A549 (cell line): ENCODE results near the gene GFOD2. TPM values are rescaled to one million over a fixed set of nuclear protein-coding genes. Genes with fewer than 3 reads are reported as not detected.

Source experiments
- ATAC-seq, 2 experiments: fragments of 200-7000 bp in 1 of 2; fragments of >200 bp in 1 of 2; cut with Nextera tagmentation in 1 of 2; cut with Tn5 transposase in 1 of 2; 3 replicates each; pipeline versions ENCODE4 v1.8.0 to v1.9.1; 2018 to 2020; ENCODE audit warnings: mild to moderate bottlenecking in 1 of 2, moderate library complexity in 1 of 2
- CTCF ChIA-PET: fragments of 300-600 bp; sonication (Branson Sonifier 250); formaldehyde crosslinking; extraction: SDS; loops from one replicate; lab custom pipeline; 2021; ENCODE audit warnings: antibody characterized with exemption, inconsistent platforms; lab: Yijun Ruan, JAX
- POLR2A ChIA-PET: fragments of 350-600 bp; formaldehyde crosslinking; extraction: SDS; loops from one replicate; lab custom pipeline; 2021; ENCODE audit warnings: antibody characterized with exemption, inconsistent platforms; lab: Yijun Ruan, JAX
- DNase-seq, 2 experiments: peaks; one replicate each; pipeline versions ENCODE4 v3.0.0 to v3.0.0-alpha.2; 2011 to 2016; ENCODE audit warnings: low read depth in 1 of 2, low spot score in 1 of 2
- FAIRE-seq: peaks from 2 replicates; lab custom pipeline; 2011; peaks lifted over from hg19 to GRCh38; lab: Jason Lieb, UNC
- H3K27ac ChIP-seq, 2 experiments: fragments of >200 bp; sonication (Bioruptor Twin); formaldehyde crosslinking; 3 replicates each; pipeline ENCODE4 v1.5.1; 2016 to 2017
- H3K4me1 ChIP-seq: fragments of >200 bp; sonication (Bioruptor Twin); formaldehyde crosslinking; 3 replicates; pipeline ENCODE4 v1.6.1; 2016
- H3K4me2 ChIP-seq: fragments of >200 bp; sonication (Bioruptor Twin); formaldehyde crosslinking; 3 replicates; pipeline ENCODE4 v1.6.1; 2016
- H3K4me3 ChIP-seq: fragments of >200 bp; sonication (Bioruptor Twin); formaldehyde crosslinking; 3 replicates; pipeline ENCODE4 v1.5.1; 2016
- H3K9me3 ChIP-seq: fragments of >200 bp; sonication (Bioruptor Twin); formaldehyde crosslinking; 3 replicates; pipeline ENCODE4 v1.6.1; 2016
- CBX8 ChIP-seq: fragments of 200-600 bp; sonication (generic); IDR thresholded peaks from 2 replicates; pipeline ENCODE4 v1.6.1; 2016
- EHF ChIP-seq: fragments of 250-450 bp; sonication (Bioruptor Pico); IDR thresholded peaks from 2 replicates; pipeline ENCODE4 v1.5.0; 2020; ENCODE audit warnings: mild to moderate bottlenecking
- ESRRA ChIP-seq: fragments of 150-350 bp; IDR thresholded peaks from 2 replicates; pipeline ENCODE4 v1.6.1; 2014; ENCODE audit warnings: mild to moderate bottlenecking, low read length, borderline replicate concordance
- FOSL2 ChIP-seq, 2 experiments: fragments of 450-650 bp in 1 of 2; fragments of >200 bp in 1 of 2; sonication (Bioruptor Twin) in 1 of 2; formaldehyde crosslinking; IDR thresholded peaks; 2 replicates each; pipeline versions ENCODE4 v1.5.0 to v1.6.1; 2016 to 2020; ENCODE audit warnings: mild to moderate bottlenecking in 1 of 2, moderate library complexity in 1 of 2
- FOXS1 ChIP-seq: fragments of 250-450 bp; sonication (Bioruptor Pico); IDR thresholded peaks from 2 replicates; pipeline ENCODE4 v1.5.0; 2020; ENCODE audit warnings: mild to moderate bottlenecking, moderate library complexity
- GATA3 ChIP-seq: IDR thresholded peaks from 2 replicates; pipeline ENCODE4 v1.6.1; 2012; ENCODE audit warnings: borderline replicate concordance
- HDAC2 ChIP-seq: fragments of 200-600 bp; sonication (generic); IDR thresholded peaks from 2 replicates; pipeline ENCODE4 v1.6.1; 2016
- HOXB13 ChIP-seq: fragments of 250-450 bp; sonication (Bioruptor Pico); IDR thresholded peaks from 2 replicates; pipeline ENCODE4 v1.5.0; 2020; ENCODE audit warnings: low read depth, mild to moderate bottlenecking, moderate library complexity
- HOXB5 ChIP-seq: fragments of 250-450 bp; sonication (Bioruptor Pico); IDR thresholded peaks from 2 replicates; pipeline ENCODE4 v1.5.0; 2020; ENCODE audit warnings: mild to moderate bottlenecking, moderate library complexity
- KDM5A ChIP-seq: fragments of 200-600 bp; sonication (generic); IDR thresholded peaks from 2 replicates; pipeline ENCODE4 v1.6.1; 2016; ENCODE audit warnings: antibody characterized with exemption, mild to moderate bottlenecking
- MAZ ChIP-seq: fragments of 150-350 bp; IDR thresholded peaks from 2 replicates; pipeline ENCODE4 v1.6.1; 2014; ENCODE audit warnings: antibody characterized with exemption, low read depth, low read length, borderline replicate concordance
- NPAS2 ChIP-seq: fragments of 250-450 bp; sonication (Bioruptor Pico); IDR thresholded peaks from 2 replicates; pipeline ENCODE4 v1.8.0; 2022; ENCODE audit warnings: mild to moderate bottlenecking, moderate library complexity, borderline replicate concordance
- PHF8 ChIP-seq: fragments of 200-600 bp; sonication (generic); IDR thresholded peaks from 2 replicates; pipeline ENCODE4 v1.6.1; 2016; ENCODE audit warnings: low read depth, mild to moderate bottlenecking, antibody characterized with exemption, moderate library complexity, borderline replicate concordance
- POLR2A ChIP-seq: IDR thresholded peaks from 2 replicates; pipeline ENCODE4 v1.6.1; 2012; ENCODE audit warnings: mild to moderate bottlenecking, low read length
- RAD21 ChIP-seq, 2 experiments: fragments of >200 bp in 1 of 2; sonication (Bioruptor Twin) in 1 of 2; formaldehyde crosslinking in 1 of 2; IDR thresholded peaks in 1 of 2; conservative IDR thresholded peaks in 1 of 2; 2 replicates in 1 of 2; 3 replicates in 1 of 2; pipeline ENCODE4 v1.6.1; 2012 to 2018; ENCODE audit warnings: inconsistent platforms in 1 of 2
- RCOR1 ChIP-seq: fragments of 150-350 bp; IDR thresholded peaks from 2 replicates; pipeline ENCODE4 v1.6.1; 2014; ENCODE audit warnings: antibody characterized with exemption, low read length, low read depth
- SREBF2 ChIP-seq: fragments of 450-650 bp; IDR thresholded peaks from 2 replicates; pipeline ENCODE4 v1.6.1; 2014; ENCODE audit warnings: mild to moderate bottlenecking, moderate library complexity
- TP53 ChIP-seq: fragments of 250-450 bp; sonication (Bioruptor Pico); IDR thresholded peaks from 2 replicates; pipeline ENCODE4 v1.5.0; 2021; ENCODE audit warnings: mild to moderate bottlenecking, moderate library complexity
- ZC3H11A ChIP-seq: fragments of 450-650 bp; IDR thresholded peaks from 2 replicates; pipeline ENCODE4 v1.6.1; 2014; ENCODE audit warnings: antibody characterized with exemption, mild to moderate bottlenecking
- ZNF302 ChIP-seq: fragments of 250-450 bp; sonication (Bioruptor Pico); IDR thresholded peaks from 2 replicates; pipeline ENCODE4 v1.9.0; 2021; ENCODE audit warnings: inconsistent platforms, mild to moderate bottlenecking, moderate library complexity
- ZSCAN20 ChIP-seq: fragments of 250-450 bp; sonication (Bioruptor Pico); IDR thresholded peaks from 2 replicates; pipeline ENCODE4 v1.8.0; 2022; ENCODE audit warnings: mild to moderate bottlenecking, moderate library complexity
- WGBS: methylation state at CpG from one replicate; pipeline ENCODE4 v1.1.6; 2017; ENCODE audit errors: missing lambda C conversion rate; 5-methylcytosine and 5-hydroxymethylcytosine counted together
- polyA plus RNA-seq, 4 experiments: library from polyadenylated mRNA; depleted of rRNA in 3 of 4; stranded (reverse); fragments of >200 nt; fragmentation: RNase III in 1 of 4; extraction: RNeasy Plus Mini Kit Qiagen cat#74134 plus additional on column Dnase treatment in 1 of 4; gene quantifications; 2 replicates in 3 of 4; 3 replicates in 1 of 4; pipeline ENCODE4 v1.2.3, GENCODE V29; 2011 to 2017
- TF ChIP-seq, protein P1 (sequence below): IDR thresholded peaks from 2 replicates; pipeline ENCODE4 v1.6.1; 2012; ENCODE audit warnings: low read depth, borderline replicate concordance
- TF ChIP-seq, protein P2 (sequence below): fragments of >200 bp; sonication (Bioruptor Twin); formaldehyde crosslinking; IDR thresholded peaks from 3 replicates; pipeline ENCODE4 v1.6.1; 2016
- TF ChIP-seq, protein P3 (sequence below): IDR thresholded peaks from 2 replicates; pipeline ENCODE4 v1.6.1; 2012
- TF ChIP-seq, protein P4 (sequence below): fragments of 150-350 bp; IDR thresholded peaks from 2 replicates; pipeline ENCODE4 v1.6.1; 2014; ENCODE audit warnings: low read depth, mild to moderate bottlenecking, low read length
- TF ChIP-seq, protein P5 (sequence below): fragments of >200 bp; sonication (Bioruptor Twin); formaldehyde crosslinking; IDR thresholded peaks from 2 replicates; pipeline ENCODE4 v1.6.1; 2016
- TF ChIP-seq, protein P6 (sequence below): fragments of 250-450 bp; sonication (Bioruptor Pico); IDR thresholded peaks from 2 replicates; pipeline ENCODE4 v1.5.0; 2020; ENCODE audit warnings: low read depth, mild to moderate bottlenecking, moderate library complexity

Gene GFOD2
- polyA plus RNA-seq, 2 of the 4 experiments (the other 2 are of a cell fraction), result 10.3 to 16.4 TPM

DNA sequence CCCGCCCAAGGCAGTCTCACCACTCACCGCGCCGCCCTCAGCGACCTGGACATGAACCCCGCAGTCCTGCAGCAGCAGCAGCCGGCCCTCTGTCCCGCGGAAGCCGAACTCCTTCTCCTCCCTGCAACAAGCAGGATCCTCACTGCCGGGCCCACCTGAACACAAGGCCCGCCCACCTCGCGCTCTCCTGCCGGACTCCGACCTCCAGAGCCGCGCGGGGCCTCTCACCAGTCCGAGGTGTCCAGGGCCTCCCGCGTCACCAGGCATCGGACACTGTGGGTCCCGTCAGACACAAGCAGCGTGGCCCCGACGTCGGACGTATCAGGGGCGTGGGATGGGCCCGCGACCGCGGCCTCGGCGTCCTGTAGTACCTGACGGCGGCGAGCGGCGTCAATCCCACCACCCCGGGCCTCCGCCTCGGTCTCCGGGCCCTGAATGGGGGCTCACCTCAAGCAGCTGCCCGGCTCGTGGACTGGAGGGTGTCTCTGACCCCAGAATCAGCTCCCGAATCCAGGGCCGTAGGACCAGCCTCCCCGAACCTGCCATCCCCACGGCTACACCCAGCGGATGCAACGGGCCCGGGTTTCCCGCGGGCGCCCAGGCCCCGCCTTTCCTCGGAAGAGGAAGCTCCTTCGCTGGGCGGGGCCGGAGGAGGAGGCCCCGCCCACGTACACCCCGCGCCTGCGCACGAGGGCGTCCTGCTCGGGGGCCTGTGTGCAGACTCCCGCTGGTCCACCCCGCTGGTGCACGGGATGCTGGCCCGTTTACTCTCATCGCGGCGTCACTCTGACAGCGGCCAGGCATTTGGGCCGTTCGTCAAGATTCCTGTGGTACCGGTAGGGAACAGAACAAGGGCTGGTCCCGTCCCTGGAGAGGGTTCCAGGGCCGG, 59.2 kb downstream of the GFOD2 start, which contains the start of gene ACD (continued):
- TF ChIP-seq GATA3, result no peak

DNA sequence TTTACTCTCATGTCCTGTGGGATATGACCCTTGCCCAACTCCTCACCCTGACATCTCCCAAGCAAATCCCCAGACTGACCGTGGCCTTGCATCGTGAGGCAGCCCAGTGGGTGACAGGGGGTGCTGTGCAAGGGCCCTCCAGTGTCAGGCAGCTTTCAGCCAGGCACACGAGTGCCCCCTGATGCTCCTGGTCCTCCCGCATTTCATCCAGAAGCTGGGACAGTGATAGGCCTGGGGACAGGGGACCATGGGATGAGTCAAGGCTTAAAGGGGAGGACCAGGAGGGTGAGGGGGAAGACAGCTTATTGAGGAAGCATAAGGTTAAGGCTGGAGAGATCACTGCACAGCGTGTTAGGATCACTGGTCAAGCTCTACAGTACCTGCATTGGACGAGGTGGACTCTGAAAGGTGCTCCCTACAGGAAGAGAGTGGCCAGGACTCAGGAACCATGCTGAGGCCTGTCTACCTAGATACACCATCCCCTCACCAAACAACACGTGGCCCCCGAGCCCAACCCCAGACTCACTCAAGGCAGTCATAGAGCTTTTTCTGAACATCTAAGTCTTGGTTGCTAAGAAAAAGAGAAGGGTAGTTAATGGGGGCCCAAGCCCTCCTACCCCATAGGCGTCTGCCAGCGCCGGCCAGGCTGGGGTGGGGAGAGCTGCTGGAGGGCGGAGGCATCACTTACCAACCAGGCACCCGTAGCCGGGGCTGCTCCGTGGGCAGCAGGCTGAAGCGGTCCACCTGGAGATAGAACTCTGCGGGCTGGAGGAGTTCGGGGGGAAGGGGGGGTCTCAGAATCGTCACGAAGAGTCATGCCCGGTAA, 60.1 kb downstream of the GFOD2 start:
- TF ChIP-seq HDAC2 (no peak), EHF (CRISPR knock-in tag) (no peak), ZNF302 (CRISPR knock-in tag) (no peak), RCOR1 (no peak), ZSCAN20 (no peak), FOSL2 (IDR thresholded peaks at IDR 0.05) (no peak), FOSL2 (CRISPR knock-in tag; IDR thresholded peaks at IDR 0.05) (no peak), NPAS2 (CRISPR knock-in tag) (no peak), HOXB13 (CRISPR knock-in tag) (no peak), HOXB5 (no peak), SREBF2 (no peak)
- TF ChIP-seq, protein P1, sequence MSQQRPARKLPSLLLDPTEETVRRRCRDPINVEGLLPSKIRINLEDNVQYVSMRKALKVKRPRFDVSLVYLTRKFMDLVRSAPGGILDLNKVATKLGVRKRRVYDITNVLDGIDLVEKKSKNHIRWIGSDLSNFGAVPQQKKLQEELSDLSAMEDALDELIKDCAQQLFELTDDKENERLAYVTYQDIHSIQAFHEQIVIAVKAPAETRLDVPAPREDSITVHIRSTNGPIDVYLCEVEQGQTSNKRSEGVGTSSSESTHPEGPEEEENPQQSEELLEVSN, result no peak
- TF ChIP-seq, protein P2, sequence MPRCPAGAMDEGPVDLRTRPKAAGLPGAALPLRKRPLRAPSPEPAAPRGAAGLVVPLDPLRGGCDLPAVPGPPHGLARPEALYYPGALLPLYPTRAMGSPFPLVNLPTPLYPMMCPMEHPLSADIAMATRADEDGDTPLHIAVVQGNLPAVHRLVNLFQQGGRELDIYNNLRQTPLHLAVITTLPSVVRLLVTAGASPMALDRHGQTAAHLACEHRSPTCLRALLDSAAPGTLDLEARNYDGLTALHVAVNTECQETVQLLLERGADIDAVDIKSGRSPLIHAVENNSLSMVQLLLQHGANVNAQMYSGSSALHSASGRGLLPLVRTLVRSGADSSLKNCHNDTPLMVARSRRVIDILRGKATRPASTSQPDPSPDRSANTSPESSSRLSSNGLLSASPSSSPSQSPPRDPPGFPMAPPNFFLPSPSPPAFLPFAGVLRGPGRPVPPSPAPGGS, result no peak
- TF ChIP-seq, protein P3, sequence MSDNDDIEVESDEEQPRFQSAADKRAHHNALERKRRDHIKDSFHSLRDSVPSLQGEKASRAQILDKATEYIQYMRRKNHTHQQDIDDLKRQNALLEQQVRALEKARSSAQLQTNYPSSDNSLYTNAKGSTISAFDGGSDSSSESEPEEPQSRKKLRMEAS, result no peak
- no peak for FAIRE-seq
- 56% methylated on average over 17 of the region's 21 CpGs for WGBS
- no peak for DNase-seq
- ATAC-seq, result no peak
- CTCF ChIA-PET, result interaction anchor here (0.6 to 8.6 kb wide), 13 partner anchors 10 to 165 kb away, joined by 3 to 51 read pairs (median 7); partner anchors contain the start of genes CARMIL2 and CTCF
- Histone ChIP-seq H3K4me3 (peak overlapping the region; percentile 91), H3K4me1 (peaks cover 6% of the 10 kb centered on the region; the same call in 1 of the 3 replicates), H3K9me3 (no peaks in the 10 kb centered on the region), H3K4me2 (peak overlapping the region; percentile 80), H3K27ac (peak overlapping the region; percentile 90 to 92)
- POLR2A ChIA-PET, result interaction anchor here (0.6 kb wide), 1 partner anchor 16 kb away, joined by 3 read pairs; no protein-coding TSS in a partner anchor

DNA sequence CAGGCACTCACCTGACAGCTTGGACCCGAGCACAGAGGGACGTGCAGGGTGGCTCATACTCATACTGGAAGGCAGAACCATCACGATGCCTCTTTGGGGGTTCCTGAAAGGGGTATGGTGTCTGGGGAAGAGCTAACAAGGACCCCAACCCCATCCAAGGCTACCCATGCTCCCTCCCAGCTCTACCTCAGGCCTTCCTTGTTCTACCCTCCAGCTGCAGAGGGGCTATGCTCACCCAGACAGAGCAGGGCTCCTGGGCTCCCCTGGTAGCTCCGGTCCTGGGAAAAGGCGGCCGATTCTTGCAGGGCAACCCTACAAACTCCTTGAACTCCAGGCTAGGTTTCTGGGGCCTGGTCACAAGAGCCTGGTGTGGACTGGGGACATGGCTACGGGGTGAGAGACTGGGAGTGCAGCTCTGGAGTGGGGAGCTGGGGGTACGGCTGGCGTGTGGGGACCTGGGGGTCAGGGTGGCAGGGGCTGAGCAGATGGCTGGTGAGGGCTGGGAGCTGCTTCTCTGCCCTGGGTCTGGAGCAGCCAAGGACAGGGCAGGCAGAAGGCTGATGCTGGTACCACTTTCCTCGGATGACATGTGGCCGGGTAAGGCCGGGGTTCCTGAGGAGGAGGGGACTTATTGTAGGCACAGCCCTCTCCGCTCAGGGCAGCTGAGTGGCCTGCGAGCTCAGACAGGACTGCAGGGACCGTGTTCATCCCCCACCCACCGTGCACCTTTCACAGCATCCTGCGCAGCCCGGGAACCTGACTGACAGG, 61.2 kb downstream of the GFOD2 start:
- ATAC-seq, result no peak
- Histone ChIP-seq H3K9me3 (no peaks in the 10 kb centered on the region), H3K27ac (no peak overlapping the region), H3K4me1 (peaks cover 12% of the 10 kb centered on the region; the same call in 2 of the 3 replicates), H3K4me3 (no peak overlapping the region), H3K4me2 (no peak overlapping the region)
- FAIRE-seq, result no peak
- ChIA-PET CTCF (interaction anchor here (0.6 to 8.6 kb wide), 12 partner anchors 11 to 164 kb away, joined by 3 to 51 read pairs (median 9); partner anchors contain the start of genes CARMIL2 and CTCF), POLR2A (no interaction called here)
- no peak for DNase-seq
- 95% methylated on average over 15 of the region's 18 CpGs for WGBS
- TF ChIP-seq ZNF302 (CRISPR knock-in tag) (no peak), POLR2A (no peak), MAZ (no peak), ZC3H11A (no peak), KDM5A (no peak), RAD21 (conservative IDR thresholded peaks at IDR 0.05 in 1 of 2, IDR thresholded peaks at IDR 0.05 in 1 of 2) (no peak), CBX8 (no peak), TP53 (CRISPR knock-in tag) (no peak), PHF8 (no peak), ESRRA (no peak), FOXS1 (CRISPR knock-in tag) (no peak)
- TF ChIP-seq, protein P4, sequence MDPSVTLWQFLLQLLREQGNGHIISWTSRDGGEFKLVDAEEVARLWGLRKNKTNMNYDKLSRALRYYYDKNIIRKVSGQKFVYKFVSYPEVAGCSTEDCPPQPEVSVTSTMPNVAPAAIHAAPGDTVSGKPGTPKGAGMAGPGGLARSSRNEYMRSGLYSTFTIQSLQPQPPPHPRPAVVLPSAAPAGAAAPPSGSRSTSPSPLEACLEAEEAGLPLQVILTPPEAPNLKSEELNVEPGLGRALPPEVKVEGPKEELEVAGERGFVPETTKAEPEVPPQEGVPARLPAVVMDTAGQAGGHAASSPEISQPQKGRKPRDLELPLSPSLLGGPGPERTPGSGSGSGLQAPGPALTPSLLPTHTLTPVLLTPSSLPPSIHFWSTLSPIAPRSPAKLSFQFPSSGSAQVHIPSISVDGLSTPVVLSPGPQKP, result no peak
- TF ChIP-seq, protein P5, sequence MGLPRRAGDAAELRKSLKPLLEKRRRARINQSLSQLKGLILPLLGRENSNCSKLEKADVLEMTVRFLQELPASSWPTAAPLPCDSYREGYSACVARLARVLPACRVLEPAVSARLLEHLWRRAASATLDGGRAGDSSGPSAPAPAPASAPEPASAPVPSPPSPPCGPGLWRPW, result no peak
- TF ChIP-seq, protein P6, sequence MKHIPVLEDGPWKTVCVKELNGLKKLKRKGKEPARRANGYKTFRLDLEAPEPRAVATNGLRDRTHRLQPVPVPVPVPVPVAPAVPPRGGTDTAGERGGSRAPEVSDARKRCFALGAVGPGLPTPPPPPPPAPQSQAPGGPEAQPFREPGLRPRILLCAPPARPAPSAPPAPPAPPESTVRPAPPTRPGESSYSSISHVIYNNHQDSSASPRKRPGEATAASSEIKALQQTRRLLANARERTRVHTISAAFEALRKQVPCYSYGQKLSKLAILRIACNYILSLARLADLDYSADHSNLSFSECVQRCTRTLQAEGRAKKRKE (CRISPR knock-in tag), result no peak
- TF ChIP-seq, protein P3, result no peak
